Measurements from ENCODE around the gene PER1.

GRCh38 chr17:8142887-8143580 is 9.2 kb downstream of the PER1 start:
- TF ChIP-seq CTCF (conservative IDR thresholded peaks at IDR 0.05; ENCODE audit: low read depth, low read length) (no peak), POLR2A (IDR thresholded peaks at IDR 0.05; ENCODE audit: low read depth, low read length) (peak; percentile 58), MAFK (IDR thresholded peaks at IDR 0.05; ENCODE audit: low read depth, low read length) (no peak), FOS (IDR thresholded peaks at IDR 0.05; ENCODE audit: low read depth, low read length) (no peak), MAZ (IDR thresholded peaks at IDR 0.05; ENCODE audit: borderline replicate concordance, low read depth, low read length) (no peak), SMC3 (IDR thresholded peaks at IDR 0.05; ENCODE audit: low read depth, low read length) (no peak), RAD21 (IDR thresholded peaks at IDR 0.05; ENCODE audit: low read length) (no peak), MXI1 (IDR thresholded peaks at IDR 0.05; ENCODE audit: borderline replicate concordance, low read depth, low read length) (no peak), USF2 (IDR thresholded peaks at IDR 0.05; ENCODE audit: low read depth, low read length) (no peak), BHLHE40 (IDR thresholded peaks at IDR 0.05; ENCODE audit: low read depth, low read length) (no peak), RFX5 (IDR thresholded peaks at IDR 0.05; ENCODE audit: low read depth, low read length) (no peak)

Measured in IMR-90 (cell line).